NCI-H2196 treated with DMSO at 0.1 percent for 48 hours (cell line): ENCODE data around the gene PCARE.
"Not testable (repeated sequence)": the region's sequence is repeated elsewhere in the genome, so short reads cannot be mapped to it uniquely, and the experiment has no call there.

ENCODE experiments used
- DNase-seq: peaks from one replicate; lab custom pipeline; 2025; ENCODE audit not compliant: unreplicated experiment; lab: John Stamatoyannopoulos, UW

Gene PCARE

GRCh38 chr2:29097569-29097968 lies 23.2 kb upstream of the PCARE start:
- no peak for DNase-seq

DNA sequence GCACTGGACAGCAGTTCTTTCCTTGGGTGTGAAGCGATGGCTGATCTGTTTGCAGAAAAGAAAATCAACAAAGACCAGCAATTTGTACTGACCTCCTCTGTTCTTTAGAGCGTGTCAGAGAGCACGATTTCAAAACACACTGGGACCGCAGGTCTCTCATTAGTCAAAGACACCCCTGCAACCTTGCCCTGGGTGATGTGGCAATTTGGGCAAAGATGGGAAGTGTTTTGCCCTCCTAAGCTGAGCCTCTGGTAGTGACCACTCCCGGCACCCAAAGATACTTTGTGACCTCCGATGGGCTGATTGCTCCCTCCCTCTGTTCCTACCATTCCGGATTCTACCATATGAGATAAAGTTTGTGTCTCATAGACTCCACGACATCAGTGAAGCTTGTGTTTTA lies 22.6 kb upstream of the PCARE start:
- no peak for DNase-seq

DNA sequence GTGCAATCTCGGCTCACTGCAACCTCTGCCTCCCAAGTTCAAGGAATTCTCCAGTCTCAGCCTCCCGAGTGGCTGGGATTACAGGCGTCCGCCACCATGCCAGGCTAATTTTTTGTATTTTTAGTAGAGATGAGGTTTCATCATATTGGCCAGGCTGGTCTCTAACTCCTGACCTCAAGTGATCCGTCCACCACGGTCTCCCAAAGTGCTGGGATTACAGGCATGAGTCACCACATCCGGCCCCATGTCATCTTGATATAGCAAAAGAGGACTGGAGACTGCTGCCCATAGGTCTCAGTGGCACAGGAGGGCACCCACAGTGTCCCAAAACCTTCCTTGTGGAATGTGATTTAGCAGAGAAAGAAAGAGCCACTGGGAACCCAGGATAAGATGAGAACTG lies 16.0 kb upstream of the PCARE start:
- DNase-seq, result not testable (repeated sequence)

DNA sequence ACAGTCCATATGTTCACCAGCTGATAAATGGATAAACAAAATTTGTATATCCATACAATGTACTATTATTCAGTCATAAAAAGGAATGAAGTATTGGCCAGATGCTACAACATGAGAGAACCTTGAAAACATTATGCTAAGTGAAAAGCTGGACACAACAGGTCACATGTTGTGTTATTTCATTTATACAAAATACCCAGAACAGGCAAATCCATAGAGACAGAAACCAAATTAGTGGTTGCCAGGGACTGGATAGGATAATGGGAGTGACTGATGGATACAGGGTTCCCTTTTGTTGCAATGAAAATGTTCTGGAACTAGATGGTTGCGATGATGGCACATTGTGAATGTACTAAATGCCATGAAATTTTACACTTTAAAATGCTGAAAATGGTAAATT lies 10.2 kb upstream of the PCARE start:
- DNase-seq, result no peak

- no peak for DNase-seq
Observed at GRCh38 chr2:29082804-29083495, 8.6 kb upstream of the PCARE start.

DNA sequence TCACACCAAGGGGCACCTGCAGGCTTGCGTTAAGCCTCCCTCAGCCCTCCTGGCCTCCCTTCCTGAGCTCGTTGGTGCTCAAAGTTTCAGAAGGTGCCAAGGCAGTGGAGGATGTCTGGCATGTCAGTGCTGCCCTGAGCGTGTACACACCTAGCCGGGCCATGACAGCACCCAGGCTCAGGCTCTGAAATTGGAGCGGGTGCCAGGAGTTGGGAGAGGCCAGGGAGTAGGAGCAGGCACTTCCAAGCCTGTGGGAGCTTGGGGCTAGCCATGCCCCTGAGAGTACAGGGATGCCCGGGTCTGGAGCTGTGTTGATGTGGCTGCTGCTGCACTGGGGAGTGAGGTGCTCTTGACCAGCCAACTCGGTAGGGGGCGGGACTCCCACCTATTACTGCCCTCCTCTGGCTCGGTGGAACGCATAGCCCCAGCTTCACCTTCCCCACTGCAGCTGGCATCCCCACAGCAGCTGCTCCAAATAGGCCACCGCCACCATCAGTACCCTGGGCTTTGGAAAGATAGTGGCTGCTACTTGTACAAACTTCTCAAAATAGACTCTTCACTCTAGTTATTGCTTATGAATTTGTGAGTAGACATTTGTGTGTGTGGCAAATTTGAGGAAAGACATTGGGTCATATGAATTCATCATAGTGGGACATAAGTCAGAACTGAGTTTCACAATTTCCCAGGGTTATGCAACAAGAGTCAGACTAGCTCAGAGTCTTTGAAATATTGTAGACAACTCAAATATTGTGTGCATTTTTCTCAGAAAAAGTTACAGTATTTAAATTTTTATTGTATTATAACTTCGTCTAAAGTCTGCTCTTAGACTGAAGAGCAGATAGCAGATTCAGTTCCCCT lies 6.8 kb upstream of the PCARE start:
- DNase-seq, result no peak

GRCh38 chr2:29079887-29080286 lies 5.6 kb upstream of the PCARE start:
- no peak for DNase-seq

DNA sequence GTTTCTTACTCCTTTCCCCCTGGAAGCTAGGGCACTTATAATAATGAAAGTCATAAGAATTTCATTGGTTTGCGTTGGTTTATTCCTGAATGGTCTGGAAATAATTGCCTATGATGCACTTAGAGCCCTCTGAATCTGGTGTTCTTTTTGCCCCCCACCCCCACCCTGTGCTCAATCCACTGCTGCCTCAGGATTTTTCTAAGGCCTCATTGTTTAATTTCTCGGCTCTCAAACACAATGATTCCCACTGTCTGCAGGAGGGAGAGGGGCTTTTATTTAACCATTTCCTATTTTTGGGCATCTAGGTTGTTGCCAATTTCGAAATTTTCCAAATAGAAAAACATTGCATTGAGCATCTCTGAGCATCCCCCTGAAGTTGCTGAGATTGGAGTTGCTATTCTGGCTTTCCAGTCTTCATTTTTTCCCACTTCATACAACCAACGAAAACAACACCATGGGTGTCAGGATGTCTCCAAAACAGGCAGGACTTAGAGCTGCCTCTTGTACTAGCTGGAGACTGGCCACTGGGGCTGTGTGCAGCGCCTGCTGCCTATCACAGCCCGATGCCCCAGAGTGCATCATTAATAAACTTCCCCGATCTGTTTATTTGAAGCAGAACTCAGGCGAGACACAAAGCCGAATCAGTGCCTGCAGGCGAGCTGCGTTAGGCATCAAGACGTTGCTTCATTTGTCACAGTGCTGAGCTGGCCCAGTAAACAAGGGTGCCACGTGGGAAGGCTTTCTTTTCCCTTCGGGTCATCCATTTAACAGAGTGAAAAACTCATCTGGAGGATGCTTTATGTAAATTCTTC lies 1.8 kb upstream of the PCARE start:
- DNase-seq, result no peak

DNA sequence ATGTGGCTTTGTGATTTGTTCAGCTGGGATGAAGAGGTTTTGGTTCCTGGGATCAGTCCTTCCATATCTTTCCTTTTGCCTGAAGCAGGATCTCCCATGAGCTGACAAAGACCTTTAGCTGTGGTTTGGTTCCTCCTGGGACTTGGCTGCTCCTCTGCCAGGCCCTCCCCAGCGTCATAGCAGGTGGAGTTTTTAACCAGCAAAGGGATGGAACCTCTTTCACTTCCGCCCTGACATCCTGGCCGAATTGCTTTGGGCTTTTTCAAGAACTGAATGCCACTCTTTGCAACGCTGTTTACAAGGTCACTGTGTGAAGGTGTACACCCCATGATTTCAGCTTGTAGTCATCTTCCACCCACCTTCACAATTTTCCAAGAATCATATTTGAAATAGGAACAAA lies 390 bp downstream of the PCARE start:
- DNase-seq, result no peak

GRCh38 chr2:29072971-29073725 lies 1.2 kb downstream of the PCARE start:
- DNase-seq, result no peak

GRCh38 chr2:29072251-29072650 lies 2.1 kb downstream of the PCARE start:
- no peak for DNase-seq

DNA sequence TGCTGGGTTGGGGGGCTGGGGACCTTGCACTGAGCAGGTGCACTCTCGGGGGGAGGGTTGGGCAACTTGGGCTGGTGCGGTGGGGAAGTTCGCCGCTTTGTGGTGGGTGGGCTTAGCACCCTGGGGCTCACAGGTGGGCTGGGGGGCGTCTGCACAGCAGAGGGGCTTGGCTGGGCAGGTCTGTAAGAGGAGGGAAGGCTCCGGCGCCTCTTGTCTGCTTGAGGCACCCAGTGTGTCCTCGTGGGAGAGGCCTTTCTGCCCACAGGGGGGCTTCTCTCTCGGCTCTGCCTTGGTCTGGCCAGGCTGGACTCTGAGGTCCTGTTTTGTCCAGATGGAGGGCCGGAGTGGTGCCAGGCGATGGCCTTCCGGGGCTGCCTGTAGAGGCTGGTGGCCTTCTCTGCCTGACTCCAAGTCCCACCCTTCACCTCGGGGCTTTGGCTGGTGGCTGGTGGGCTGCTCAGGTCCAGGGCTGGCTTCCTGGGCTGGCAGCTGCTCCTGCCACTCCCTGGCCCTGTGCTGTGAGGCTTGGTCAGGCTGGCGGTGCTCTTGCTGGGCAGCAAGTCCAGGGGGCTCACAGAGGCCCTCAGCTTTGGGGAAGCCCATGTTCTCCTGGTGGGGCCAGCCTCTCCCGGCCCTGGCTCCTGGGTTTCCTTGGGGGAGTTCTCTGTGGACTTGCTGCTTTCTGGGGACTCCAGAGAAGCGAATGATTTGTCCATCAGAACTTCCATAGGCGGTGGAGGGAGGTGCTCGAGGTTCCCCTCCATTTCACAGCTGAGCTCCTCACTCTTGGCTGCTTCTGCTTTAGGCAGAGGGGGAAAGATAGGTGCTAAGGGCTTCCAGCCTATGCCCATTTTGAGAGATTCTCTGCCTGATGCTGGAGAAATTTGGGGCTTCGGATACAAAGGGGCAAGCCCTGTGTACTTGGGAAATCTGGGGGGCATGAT lies 3.0 kb downstream of the PCARE start:
- no peak for DNase-seq

DNA sequence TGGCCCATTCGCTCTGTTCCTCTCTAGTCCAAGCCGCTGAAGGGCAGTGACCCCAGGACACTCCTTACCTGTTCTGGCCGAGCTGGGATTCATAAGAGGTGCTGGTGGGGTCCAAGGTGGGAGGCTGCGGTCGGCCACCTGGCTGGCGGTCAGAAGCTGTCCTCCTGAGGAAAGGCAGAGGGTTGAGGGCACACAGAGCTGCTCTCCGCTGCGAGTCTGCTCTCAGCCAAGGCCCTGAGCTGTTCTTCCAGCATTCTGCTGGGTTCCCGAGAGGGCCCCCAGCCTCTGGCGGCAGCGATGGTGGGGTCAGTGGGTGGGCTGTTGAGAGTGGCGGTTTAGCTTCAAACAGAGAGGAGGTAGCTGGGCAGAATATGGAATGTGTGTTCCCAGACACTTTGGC lies 3.8 kb downstream of the PCARE start:
- no peak for DNase-seq

DNA sequence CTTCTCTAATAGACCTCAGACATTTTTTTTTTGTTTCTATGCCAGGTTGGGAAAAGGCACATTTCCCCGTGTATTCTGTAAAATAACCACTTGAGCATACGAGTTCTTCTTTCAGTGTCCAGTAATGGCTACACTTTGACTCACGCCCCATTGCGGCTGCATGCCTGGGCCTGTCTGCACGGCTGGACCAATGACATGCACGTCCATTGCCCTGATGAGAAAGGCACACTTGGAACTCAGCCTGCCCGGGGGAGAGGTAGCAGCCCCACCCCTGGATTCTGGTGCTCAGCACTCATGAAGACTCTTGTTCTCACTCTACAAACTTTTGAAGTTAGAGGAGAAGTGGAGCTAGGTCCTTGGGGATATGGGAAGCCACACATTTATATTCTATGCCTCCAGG lies 5.8 kb downstream of the PCARE start:
- no peak for DNase-seq

DNA sequence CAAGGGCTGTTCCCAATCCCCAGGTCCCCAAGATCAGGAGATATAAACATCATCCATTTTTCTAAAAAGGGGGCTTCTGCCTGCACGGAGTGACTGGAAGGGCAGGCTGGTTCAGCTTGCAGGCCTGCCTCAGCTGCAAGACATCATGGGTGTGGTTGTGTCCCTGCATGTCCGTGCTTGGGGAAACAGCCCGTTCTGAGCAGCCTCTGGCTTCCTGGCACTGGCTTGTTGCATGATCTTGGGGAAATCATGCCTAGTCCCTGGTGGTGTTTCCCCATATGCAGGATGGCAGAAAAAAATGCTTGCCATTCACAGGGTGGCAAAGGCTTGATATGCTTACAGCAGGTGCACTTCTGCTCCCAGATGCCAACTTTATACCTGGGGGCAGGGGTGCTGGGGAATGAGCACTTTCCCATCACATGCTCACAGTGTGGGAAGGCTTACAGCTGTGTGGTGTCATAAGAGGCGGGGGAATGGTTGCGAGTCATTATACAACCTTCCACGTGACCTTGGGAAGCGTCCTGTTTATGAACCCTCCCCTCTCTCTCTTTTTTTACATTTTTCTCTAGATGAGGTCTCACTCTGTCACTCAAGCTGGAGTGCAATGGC lies 7.2 kb downstream of the PCARE start:
- DNase-seq, result no peak

GRCh38 chr2:29066271-29066860 lies 8.0 kb downstream of the PCARE start:
- no peak for DNase-seq

DNA sequence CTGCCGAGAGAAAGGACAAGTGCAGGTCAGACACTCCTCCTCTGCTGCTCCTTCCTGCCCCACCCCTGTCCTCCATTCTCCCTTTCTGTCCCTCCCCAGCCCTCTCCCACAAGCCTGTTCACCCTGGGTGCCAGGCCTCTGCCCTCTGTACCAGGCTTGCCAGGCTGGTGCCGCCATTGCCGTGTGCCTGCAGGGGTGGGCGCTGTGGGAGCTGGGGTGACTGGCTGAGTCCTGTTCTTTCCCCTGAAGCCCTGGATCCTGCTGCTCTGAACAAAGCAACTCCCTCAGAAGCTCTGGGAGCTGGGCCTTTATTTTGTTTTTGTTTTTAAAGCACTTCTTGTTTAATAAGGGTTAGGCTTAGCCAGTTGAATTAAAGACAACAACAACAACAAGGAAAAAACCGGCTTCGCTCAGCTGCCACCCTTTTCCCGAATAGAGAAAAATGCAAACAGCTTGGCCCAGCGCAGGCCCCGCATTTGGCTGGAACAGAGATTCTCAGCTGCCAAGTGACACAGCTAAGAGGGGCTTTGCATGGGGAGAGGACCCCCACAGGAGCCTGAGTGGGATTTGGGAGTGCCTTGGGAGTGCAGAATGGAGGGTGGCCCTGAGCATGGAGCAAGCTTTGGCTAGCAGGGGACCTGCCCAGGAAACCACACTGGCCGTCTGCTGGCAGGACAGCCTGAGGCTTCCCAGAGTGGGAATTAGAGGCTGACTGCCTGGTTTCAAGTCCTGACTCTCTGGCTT lies 9.1 kb downstream of the PCARE start:
- DNase-seq, result no peak

GRCh38 chr2:29064746-29065067 lies 9.6 kb downstream of the PCARE start:
- DNase-seq, result no peak

GRCh38 chr2:29064346-29064715 lies 10.0 kb downstream of the PCARE start:
- no peak for DNase-seq
